Ishikawa (cell line): ENCODE data around the gene KRTAP10-10.

ENCODE experiments used
- CEBPB ChIP-seq: IDR thresholded peaks from 2 replicates; pipeline ENCODE4 v1.6.1; 2012
- CREB1 ChIP-seq: IDR thresholded peaks from 2 replicates; pipeline ENCODE4 v1.6.1; 2012; ENCODE audit warnings: low read depth
- EGR1 ChIP-seq: IDR thresholded peaks from 2 replicates; pipeline ENCODE4 v1.6.1; 2012
- EP300 ChIP-seq: IDR thresholded peaks from 2 replicates; pipeline ENCODE4 v1.6.1; 2012; ENCODE audit warnings: borderline replicate concordance
- FOXM1 ChIP-seq: IDR thresholded peaks from 2 replicates; pipeline ENCODE4 v1.6.1; 2012; ENCODE audit warnings: low read depth, borderline replicate concordance
- NFIC ChIP-seq: IDR thresholded peaks from 2 replicates; pipeline ENCODE4 v1.6.1; 2012
- RAD21 ChIP-seq: IDR thresholded peaks from 2 replicates; pipeline ENCODE4 v1.6.1; 2012; ENCODE audit warnings: low read depth
- TAF1 ChIP-seq: IDR thresholded peaks from 2 replicates; pipeline ENCODE4 v1.6.1; 2012; ENCODE audit warnings: low read depth, mild to moderate bottlenecking
- TCF12 ChIP-seq: IDR thresholded peaks from 2 replicates; pipeline ENCODE4 v1.6.1; 2012; ENCODE audit warnings: low read depth
- TEAD4 ChIP-seq: IDR thresholded peaks from 2 replicates; pipeline ENCODE4 v1.6.1; 2012
- YY1 ChIP-seq: IDR thresholded peaks from 2 replicates; pipeline ENCODE4 v1.6.1; 2012; ENCODE audit warnings: low read depth
- ZBTB7A ChIP-seq: IDR thresholded peaks from 2 replicates; pipeline ENCODE4 v1.6.1; 2012; ENCODE audit warnings: low read depth
- TF ChIP-seq, protein P1 (sequence below): IDR thresholded peaks from 2 replicates; pipeline ENCODE4 v1.6.1; 2012; ENCODE audit warnings: low read depth, mild to moderate bottlenecking
- TF ChIP-seq, protein P2 (sequence below): IDR thresholded peaks from 2 replicates; pipeline ENCODE4 v1.6.1; 2012
- TF ChIP-seq, protein P3 (sequence below): IDR thresholded peaks from 2 replicates; pipeline ENCODE4 v1.6.1; 2012

The KRTAP10-10 gene

DNA sequence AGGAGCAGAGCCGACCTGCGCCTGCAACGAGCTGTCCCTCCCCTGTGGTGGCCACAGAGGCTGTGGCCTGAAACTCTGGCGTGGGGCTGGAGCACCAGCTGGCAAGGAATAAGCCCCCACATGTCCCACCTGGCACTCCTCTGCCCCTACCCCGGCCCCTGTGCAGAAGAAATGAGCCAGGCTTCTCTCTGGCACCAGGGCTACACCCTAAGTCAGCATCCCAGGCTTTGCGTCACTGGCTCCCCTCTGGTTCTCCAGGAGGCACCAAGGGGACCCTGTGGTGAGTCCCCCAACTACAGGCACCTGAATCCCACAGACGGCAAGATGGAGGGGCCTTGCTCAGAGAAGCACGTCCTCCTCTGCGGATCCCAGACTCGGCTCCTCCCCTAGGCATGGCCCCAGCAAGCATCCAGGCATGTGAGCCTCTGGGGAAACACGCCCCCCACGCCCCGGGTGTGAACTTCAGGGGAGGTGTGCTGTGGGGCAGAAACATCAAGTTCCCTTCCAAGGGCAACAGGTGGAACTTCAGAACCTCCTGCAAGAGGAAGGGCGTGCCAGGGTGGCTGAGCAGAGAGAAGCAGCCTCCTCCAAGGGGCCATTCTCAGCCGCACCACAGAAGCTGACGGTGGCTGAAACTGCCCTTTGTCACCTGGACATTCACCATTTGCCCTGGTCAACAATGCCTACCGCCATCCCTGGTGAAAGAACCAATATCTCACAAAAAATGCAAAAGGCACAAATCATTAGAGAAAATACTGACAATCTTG lies 33.9 kb upstream of the KRTAP10-10 start:
- TF ChIP-seq EGR1 (no peak), CEBPB (no peak)
- TF ChIP-seq, protein P1, sequence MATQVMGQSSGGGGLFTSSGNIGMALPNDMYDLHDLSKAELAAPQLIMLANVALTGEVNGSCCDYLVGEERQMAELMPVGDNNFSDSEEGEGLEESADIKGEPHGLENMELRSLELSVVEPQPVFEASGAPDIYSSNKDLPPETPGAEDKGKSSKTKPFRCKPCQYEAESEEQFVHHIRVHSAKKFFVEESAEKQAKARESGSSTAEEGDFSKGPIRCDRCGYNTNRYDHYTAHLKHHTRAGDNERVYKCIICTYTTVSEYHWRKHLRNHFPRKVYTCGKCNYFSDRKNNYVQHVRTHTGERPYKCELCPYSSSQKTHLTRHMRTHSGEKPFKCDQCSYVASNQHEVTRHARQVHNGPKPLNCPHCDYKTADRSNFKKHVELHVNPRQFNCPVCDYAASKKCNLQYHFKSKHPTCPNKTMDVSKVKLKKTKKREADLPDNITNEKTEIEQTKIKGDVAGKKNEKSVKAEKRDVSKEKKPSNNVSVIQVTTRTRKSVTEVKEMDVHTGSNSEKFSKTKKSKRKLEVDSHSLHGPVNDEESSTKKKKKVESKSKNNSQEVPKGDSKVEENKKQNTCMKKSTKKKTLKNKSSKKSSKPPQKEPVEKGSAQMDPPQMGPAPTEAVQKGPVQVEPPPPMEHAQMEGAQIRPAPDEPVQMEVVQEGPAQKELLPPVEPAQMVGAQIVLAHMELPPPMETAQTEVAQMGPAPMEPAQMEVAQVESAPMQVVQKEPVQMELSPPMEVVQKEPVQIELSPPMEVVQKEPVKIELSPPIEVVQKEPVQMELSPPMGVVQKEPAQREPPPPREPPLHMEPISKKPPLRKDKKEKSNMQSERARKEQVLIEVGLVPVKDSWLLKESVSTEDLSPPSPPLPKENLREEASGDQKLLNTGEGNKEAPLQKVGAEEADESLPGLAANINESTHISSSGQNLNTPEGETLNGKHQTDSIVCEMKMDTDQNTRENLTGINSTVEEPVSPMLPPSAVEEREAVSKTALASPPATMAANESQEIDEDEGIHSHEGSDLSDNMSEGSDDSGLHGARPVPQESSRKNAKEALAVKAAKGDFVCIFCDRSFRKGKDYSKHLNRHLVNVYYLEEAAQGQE = no peak

DNA sequence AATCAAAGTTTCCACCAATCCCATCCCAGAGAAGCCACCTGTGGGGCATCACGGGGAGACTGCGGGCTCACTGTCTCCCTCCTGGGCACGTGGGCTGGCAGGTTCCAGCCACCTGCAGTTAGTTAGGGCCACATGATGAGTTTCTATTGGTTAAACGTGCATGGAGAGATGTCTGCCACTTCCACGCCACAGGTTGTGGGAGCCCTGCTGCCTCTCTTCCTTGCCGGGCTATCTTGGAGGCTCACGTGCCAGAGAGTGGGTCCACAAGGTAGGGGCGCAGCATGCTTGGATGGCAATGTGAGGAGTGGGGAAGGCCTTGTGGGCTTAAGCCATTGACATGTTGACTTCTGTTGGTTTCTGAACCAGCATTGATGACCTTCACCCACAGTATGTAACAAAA lies 33.2 kb upstream of the KRTAP10-10 start:
- TF ChIP-seq, protein P1 = no peak
- no peak for TF ChIP-seq YY1
- no peak for TF ChIP-seq EP300
- no peak for TF ChIP-seq ZBTB7A
- TF ChIP-seq, protein P2, sequence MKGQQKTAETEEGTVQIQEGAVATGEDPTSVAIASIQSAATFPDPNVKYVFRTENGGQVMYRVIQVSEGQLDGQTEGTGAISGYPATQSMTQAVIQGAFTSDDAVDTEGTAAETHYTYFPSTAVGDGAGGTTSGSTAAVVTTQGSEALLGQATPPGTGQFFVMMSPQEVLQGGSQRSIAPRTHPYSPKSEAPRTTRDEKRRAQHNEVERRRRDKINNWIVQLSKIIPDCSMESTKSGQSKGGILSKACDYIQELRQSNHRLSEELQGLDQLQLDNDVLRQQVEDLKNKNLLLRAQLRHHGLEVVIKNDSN = no peak
- TF ChIP-seq CREB1 = no peak
- no peak for TF ChIP-seq TAF1

DNA sequence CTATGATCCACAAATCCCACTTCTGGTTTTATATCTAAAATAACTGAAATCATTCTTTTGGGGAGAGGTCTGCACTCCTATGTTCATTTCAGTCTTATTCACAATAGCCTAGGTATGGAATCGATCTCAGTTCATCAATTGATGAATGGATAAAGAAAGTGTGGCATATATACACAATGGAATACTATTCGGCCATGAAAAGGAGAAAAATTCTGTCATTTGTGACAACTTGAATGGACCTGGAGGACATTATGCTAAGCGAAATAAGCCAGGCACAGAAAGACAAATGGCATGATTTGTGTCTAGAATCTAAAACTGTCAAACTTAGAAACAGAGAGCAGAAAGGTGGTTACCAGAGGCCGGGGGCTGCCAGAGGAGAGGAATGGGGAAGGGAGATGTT lies 30.7 kb upstream of the KRTAP10-10 start:
- TF ChIP-seq RAD21 (no peak), EGR1 (no peak), ZBTB7A (no peak), TEAD4 (no peak), TAF1 (no peak), EP300 (no peak), CEBPB (no peak), FOXM1 (no peak), TCF12 (no peak), NFIC (no peak), YY1 (no peak), CREB1 (no peak)
- TF ChIP-seq, protein P2 = no peak
- TF ChIP-seq, protein P3, sequence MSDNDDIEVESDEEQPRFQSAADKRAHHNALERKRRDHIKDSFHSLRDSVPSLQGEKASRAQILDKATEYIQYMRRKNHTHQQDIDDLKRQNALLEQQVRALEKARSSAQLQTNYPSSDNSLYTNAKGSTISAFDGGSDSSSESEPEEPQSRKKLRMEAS = no peak
- TF ChIP-seq, protein P1 = no peak

DNA sequence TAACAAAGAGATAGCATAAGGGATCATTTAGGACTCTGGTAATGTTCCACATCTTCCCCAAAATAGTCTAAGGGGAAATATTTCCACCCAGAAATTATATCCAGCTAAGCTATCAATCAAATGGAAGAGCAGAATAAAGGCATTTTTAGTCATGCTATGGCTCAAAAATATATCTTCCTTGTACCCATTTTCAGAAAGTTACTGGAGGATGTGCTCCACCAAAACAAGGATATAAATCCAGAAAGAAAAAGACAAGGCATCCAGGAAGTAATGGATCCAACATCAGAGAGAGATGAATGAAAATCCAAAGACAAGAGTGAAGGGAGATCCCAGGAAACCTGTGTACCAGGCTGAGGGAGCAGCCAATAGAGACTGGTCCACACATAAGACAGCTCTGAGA lies 28.0 kb upstream of the KRTAP10-10 start:
- no peak for TF ChIP-seq EP300
- no peak for TF ChIP-seq CREB1
- TF ChIP-seq, protein P3 = no peak
- TF ChIP-seq, protein P2 = no peak
- TF ChIP-seq, protein P1 = no peak
- TF ChIP-seq TAF1 = no peak
- TF ChIP-seq EGR1 = no peak
- TF ChIP-seq YY1 = no peak
- TF ChIP-seq TEAD4 = no peak
- TF ChIP-seq CEBPB = no peak
- TF ChIP-seq TCF12 = no peak
- no peak for TF ChIP-seq NFIC
- TF ChIP-seq ZBTB7A = no peak
- no peak for TF ChIP-seq RAD21
- TF ChIP-seq FOXM1 = no peak
